Tibial nerve (tissue), 3 donors: ENCODE measurements around the gene LCP1.

Experiments
- POLR2A ChIP-seq, 2 donors: fragments of 450-650 bp; IDR thresholded peaks; one replicate each; pipeline ENCODE4 v1.6.1; 2017; ENCODE audit warnings: antibody characterized with exemption in 2 of 2, mild to moderate bottlenecking in 2 of 2, moderate library complexity in 2 of 2
- TF ChIP-seq, protein P1 (sequence below), 5 experiments: fragments of 200-600 bp in 3 of 5; fragments of 450-650 bp in 2 of 5; sonication (generic) in 3 of 5; IDR thresholded peaks; one replicate each; pipeline ENCODE4 v1.5.1; 2016 to 2019; ENCODE audit warnings: antibody characterized with exemption in 5 of 5, mild to moderate bottlenecking in 3 of 5, moderate library complexity in 2 of 5

DNA sequence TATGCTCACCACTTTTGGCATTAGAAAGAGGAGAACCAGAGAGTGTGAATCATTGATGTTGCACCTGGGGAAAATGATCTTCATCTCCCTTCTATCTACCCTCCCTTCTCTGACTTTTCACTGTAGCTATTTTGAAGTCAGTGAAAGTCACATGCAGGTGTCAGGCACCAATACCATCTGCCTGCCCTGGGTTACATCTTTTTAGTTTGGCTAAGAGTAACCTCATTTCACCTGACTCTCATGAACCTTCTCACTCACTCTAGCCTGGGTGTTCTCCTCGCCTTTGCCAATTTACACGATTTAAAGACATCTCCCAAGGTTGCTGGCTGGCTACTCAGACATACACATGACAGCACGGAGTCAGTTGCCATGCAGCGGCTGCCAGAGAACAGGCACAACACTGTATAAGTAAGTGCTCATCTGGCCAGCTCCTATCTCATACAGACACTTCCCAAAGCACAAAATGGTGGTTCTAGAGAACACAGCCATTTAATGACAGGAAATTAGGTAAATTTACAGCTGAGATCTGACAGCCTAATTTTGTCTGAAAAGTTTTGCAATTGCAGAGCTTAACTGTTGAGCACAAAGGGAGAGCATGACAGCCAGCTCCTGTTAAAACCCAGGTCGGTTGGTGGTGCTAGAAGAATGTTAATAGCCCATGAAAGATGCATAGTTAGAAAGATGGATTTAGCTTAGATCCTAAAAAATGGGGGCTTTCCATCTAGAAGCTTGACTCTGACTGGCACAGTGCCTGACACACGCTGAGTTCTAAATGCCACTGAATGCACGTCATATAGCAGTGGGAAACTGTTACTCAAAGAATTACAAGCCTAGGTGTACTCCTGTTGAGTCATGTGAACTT is 32.5 kb downstream of the LCP1 start:
- TF ChIP-seq, protein P1, sequence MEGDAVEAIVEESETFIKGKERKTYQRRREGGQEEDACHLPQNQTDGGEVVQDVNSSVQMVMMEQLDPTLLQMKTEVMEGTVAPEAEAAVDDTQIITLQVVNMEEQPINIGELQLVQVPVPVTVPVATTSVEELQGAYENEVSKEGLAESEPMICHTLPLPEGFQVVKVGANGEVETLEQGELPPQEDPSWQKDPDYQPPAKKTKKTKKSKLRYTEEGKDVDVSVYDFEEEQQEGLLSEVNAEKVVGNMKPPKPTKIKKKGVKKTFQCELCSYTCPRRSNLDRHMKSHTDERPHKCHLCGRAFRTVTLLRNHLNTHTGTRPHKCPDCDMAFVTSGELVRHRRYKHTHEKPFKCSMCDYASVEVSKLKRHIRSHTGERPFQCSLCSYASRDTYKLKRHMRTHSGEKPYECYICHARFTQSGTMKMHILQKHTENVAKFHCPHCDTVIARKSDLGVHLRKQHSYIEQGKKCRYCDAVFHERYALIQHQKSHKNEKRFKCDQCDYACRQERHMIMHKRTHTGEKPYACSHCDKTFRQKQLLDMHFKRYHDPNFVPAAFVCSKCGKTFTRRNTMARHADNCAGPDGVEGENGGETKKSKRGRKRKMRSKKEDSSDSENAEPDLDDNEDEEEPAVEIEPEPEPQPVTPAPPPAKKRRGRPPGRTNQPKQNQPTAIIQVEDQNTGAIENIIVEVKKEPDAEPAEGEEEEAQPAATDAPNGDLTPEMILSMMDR (IDR thresholded peaks at IDR 0.05) = no peak
- no peak for TF ChIP-seq POLR2A (IDR thresholded peaks at IDR 0.05)
